Activated CD4-positive, alpha-beta T cell treated with anti-CD3 and anti-CD28 coated beads for 4 hours (primary cell): ENCODE results near the gene NKX2-4.
"Not testable (repeated sequence)": the region's sequence is repeated elsewhere in the genome, so short reads cannot be mapped to it uniquely, and the experiment has no call there.

ENCODE experiments used
- DNase-seq, 2 donors: peaks; one replicate each; pipeline ENCODE4 v3.0.0-alpha.2; 2020

Gene NKX2-4

DNA sequence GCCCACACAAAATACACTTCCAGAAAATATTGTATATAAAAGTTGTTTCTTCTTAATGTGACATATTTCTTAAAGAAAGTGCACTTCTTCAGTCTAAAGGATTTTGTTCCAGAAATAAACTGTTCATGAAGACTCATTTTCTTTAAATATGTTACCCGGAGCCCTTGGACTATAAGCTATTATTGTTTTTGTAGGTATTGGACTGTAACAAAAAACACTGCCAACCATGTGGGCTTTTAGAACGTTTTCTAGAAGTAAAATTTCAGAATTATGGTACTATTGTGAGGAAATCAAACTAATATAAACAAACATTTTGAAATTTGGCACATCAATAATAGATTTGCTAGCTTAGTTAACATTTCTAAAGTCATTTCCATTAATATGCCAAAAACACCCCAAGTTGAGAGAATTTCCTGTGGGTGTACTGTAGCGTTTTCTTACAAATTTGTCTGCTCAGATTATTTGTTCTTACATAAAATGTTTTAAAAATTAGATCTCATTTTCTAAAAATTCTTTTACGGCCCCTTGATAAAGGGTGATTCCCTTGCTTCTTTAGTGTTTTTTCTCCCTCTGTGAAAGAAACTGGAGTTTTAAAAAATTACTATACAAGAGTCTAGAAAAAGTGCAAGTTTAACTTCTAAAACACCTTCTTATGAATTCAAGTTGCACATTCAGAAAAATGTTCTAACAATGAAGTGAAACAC lies 3.4 kb downstream of the NKX2-4 start:
- DNase-seq: no peak

DNA sequence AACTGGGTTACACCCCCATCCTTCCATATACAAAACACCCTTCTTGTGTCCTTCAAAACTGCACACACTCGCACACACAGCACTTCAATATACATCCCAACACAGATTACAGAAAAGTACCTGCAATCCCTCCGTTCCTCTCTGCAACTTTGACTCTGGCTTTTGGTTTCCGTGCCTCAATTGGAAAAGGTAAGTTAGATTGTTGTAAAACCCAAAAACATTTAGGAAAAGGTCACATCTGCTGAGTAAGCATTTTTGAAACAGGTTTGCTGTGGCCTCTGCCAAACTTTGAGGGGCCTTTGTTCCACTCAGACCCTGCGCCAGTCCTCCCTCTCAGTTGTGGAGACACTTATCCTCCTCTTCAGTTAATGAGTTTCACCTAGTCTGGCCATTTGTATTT lies 4.2 kb downstream of the NKX2-4 start:
- DNase-seq: no peak

DNA sequence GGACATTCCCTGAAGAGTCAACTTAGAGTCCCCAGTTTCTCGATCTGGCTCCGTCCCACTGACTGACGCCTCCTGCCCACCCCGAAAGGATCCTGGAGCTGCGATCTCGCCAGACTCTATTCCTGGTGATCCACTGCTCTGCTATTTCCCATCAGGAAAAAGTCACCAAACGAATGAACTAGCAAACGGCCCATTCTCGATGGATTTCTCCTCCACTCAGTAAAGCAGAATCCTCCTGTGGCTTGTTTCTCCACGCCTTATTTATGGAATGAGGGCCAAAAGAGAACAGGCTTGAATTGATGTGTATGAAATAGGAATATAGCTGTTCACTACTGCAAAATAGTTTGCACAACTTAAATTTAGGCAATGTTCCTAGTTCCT lies 5.4 kb downstream of the NKX2-4 start:
- DNase-seq: no peak

DNA sequence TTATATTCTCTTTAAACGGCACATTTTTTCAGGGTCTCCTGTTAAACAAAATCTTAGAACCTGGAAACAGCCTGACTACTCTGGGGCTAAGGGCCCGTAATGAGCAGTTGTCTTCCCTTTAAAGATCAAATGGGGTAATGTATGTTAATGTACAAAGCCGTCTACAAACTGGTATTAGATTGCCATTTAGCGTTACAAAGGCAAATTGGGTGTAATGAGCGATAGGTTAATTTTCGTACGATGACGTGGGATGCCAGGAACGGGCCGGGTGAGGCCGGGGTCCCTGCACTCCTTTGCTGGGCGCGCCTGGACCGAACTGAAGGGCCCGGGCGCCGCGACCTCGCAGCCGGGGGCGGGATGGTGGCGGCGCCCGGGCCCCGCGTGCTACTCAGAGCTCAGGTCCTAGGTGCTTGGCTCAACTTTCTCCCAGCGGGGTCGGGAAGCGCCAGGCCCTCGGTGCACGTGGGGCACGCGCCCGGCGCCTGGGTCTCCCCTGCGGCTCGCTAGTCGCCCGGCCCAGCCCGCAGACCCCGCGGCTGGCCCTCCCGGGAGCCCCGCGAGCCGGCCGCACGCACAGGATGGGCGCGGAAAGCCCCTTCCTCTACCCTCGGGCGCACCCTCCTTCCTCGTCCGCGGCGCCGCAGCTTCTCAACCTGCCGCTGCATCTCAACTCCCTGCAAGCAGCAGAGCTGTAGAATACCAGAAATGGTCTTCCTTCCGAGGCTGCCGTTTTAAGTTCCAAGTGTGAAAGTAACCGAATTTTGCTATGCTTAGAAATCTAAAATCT lies 5.9 kb downstream of the NKX2-4 start:
- DNase-seq: no peak

DNA sequence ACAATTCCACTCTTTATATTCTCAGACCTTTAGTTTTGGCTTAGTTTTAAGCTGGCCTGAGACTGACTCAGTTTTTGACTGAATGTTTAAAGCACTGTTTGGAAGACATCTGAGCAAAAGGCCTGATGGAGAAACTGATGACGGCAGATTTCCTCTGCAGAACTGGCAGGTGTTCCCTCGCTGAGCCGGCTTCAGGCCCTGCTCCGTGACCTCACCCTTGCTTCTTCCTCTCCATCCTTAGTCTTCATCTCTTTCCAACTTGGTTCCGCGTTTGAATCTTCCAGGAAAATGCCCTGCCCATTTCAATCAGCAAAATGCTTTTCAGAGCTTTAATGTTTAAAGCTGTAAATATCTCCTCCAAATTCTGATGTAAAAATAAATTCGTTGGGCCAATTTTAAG lies 6.6 kb downstream of the NKX2-4 start:
- DNase-seq: no peak

DNA sequence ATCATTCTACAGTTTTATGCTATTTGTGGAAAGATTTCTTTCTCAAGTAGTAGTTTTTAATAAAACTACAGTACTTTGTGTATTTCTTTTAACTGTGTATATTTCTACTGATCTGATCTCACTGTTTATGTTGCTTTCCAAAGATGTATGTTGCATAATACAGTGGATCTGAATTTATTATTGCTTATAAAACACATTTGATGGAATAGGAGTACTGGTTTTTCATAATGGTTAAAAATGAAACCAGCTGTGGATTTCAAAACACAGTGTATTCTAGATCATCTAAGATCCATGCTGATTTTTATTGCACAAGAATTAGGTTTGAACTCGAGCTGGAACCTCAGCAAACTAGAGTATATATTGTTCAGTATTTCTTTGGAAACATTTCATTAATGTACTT lies 8.0 kb downstream of the NKX2-4 start:
- no peak for DNase-seq

DNA sequence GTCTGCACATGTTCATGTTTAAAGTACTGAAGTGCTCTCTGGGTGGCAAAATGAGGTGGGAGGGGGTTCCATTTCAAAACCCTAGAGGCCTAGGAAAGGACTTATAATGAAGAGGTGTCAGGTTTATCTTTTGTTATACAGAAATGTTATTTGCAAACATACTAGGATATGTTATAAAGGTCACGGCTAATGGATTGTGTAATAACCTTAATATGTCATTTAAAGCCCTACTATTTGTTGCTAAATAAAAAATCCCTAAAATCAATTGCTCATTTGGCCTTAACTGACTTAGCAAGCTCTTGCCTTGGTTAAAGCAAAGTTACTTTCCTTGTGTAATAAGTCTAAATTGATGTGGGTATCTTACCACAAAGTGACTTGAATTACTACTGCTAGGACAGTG lies 8.8 kb downstream of the NKX2-4 start:
- DNase-seq: no peak

DNA sequence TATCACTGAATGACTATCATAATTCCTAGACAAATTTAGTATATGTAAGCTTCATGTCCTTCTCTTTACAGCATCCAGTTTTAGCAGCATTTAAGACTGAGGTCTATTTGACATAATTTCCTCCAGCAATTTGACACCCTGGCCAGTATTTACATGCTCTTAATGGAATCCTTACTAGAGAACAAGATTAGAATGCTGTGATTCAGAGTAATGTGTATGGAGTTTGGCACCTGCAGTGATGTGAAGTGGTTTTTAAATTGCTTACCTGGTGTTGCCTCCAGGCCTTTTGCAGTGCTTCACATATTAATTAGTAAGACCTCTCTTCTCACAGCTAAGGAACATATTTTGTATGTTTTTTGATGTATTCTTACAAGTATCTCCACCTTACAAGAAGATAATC lies 9.8 kb downstream of the NKX2-4 start:
- DNase-seq: no peak

DNA sequence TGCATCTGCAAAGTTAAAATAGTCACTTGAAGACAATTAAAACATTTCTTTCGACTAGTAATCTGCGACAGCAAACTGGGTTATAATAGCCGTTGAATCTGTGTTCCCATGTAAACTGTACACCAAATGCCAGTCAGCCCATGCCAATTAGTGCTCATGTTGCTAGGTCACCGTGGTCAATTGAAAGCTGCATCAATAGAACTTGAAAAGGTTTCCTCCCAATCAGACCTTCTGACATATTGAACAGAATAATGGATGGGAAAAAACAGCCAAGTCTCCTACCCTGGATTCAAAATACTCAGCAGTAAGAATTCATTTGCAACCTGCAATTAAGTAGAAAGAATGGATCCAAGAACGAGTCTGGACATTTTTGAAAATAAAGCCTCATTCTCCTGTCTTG lies 11.2 kb downstream of the NKX2-4 start:
- DNase-seq: no peak

DNA sequence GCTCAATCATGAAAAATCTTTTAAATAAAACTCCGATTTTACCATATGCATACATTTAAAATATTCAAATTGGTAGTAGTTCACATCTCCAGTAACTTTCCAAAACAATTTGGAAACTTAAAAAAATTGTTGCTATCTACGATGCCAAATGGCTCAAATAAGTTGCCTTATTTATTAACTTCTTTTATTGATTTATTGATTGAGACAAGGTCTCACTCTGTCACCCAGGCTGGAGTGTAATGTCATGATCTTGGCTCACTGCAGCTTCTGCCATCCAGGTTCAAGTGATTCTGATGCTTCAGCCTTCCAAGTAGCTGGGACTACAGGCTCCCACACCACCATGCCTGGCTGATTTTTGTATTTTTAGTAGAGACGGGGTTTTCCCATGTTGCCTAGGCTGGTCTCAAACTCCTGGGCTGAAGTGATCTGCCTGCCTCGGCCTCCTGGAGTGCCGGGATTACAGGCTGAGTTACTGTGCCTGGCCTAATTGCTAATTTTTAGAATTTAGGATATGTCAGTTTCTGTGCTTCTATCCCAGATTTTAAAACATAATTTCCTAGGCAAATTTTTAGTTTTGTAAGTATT lies 12.9 kb downstream of the NKX2-4 start:
- DNase-seq: no peak

DNA sequence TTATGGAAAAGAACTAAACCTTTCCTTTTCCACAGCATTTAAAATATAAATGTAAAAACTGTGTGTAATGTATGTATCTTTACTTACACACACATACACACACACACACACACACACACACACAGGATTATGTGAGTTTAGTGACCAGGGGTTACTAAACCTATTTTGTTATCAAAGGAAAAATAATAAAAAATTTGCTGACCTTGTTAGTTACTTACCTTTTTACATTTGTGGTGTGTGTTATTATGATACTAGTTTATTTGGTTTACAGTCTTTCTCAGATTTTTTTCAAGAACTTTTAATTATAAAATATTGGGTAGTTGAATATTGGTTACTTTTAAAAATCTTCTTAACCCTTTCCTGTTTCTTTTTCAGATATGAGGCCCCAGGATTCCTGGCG lies 15.7 kb downstream of the NKX2-4 start:
- DNase-seq: no peak

DNA sequence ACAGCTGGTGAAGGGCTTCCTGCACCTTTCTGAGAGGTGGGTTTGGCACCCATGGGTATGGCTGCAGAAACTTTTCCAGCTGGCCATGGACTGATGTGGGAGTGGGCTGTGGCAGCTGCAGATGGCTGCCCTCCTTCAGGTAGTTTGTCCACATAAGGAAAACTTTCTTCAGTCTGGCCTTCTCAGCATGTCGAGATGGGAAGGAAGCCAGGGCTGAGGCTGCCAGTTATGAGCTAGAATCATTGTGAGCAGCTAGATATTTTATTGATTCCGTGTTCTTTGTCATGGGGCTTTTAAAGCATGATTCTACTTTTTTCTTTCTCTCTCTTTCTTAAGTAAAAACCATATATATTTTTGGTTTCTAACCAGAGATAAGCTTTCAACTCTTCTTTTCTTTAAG lies 16.6 kb downstream of the NKX2-4 start:
- no peak for DNase-seq

DNA sequence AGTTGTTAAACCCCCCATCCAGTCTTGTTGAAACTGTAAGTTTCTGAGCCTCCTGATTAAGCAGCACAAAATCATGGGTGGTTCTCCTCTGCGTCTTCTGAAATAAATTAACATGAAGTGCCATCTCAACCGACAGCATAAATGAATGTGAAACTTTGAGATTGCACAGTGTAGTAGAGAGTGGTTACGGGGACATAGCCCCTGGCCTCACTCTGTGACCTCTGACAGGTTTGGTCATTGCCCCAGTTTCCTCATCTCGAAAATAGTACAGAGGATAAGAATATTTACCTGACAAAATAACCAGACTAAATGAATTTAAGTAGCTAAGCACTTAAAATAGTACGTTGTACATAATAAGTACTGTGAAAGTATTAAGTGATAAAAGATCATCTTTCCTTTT lies 19.1 kb downstream of the NKX2-4 start:
- no peak for DNase-seq

DNA sequence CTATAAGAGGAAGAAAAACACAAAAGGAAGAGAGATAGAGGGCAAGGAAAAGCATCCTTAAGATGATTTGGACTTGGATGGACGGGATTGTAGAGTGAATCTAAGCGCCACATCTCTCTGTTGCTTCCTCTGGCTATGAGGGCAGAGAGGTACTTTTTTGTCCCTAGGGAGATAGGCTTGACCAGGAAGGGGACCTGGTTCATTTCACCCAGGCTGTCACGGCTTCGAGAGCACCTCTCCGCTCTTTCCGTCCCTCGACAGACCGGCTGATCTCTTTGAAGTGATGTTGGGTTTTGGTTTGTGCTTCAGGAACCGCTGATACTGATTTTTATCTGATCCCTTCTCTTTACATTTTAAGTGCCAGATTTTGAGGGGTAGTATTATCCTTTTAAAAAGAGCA lies 19.6 kb downstream of the NKX2-4 start:
- no peak for DNase-seq

DNA sequence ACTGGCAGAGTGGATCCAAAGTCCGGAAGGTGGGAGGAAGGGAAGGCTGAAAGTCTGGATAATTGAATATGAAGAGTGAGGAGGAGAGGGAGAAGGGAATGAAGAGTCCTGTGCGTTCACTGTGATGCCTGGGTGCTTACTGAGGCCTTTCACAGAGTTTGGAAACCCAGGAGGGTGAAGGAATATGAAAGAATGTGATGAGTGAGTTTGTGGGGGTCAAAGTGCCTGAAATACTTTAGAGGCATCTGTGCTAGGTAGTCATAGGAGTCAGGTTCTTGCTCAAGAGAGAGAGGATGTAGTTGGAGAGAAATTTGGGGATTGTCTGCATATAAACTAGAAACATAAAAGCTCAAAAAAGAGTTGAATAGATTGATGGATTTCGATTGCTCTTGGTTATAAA lies 20.7 kb downstream of the NKX2-4 start:
- no peak for DNase-seq

DNA sequence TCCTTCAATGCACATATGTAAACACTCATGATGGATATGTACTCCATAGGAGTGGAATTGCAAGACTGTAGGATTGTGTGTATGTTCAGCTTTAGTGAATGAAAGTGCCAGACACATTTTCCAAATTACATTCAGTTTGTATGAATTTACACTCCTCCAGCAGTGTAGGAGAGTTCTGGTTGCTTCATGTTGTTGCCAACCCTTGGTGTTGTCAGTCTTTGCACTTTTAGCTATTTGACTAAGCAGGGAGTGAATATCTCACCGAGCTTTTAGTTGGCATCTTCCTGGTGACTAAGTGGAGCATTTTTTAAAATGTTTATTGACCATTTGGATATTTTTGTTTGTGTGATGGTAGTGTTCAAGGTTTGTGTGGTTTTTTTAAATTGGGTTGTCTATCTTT lies 23.9 kb downstream of the NKX2-4 start:
- no peak for DNase-seq

DNA sequence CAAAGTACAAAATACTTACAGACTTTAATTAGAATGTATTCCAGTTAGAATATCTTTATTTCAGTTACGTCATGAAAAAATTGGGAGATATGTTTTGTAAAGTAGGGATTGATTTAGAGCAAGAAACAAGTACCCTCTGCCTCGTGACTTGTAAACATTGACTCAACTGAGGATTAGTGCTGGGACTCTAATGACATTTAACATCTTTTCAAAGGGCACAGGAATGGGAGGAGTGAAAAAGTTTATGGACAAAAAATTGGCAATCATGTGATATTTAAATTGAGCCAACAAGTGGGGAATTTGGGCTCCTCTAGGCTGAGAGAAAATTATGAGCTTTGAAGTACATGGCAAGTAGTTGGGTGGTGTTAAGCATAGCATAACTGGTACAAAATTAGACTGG lies 25.3 kb downstream of the NKX2-4 start:
- no peak for DNase-seq

DNA sequence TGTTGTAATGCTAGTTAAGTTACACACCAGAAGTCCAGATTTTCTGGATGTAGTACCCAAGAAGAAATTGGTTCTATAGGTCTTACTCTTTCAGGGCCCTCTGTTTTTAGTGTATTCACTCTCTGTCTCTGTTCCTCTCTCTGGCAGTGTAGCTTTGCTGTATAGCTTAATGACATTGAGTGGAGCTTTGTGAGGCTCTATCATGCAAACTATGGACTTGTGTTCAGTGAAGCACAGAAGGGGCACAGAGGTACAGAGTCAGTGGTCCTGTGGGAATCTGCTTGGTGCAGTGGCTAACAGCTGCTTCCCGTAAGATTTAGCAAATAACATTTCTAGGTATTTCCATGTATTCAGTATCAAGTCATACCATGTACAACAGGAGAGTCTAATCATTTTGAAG lies 26.1 kb downstream of the NKX2-4 start:
- no peak for DNase-seq

DNA sequence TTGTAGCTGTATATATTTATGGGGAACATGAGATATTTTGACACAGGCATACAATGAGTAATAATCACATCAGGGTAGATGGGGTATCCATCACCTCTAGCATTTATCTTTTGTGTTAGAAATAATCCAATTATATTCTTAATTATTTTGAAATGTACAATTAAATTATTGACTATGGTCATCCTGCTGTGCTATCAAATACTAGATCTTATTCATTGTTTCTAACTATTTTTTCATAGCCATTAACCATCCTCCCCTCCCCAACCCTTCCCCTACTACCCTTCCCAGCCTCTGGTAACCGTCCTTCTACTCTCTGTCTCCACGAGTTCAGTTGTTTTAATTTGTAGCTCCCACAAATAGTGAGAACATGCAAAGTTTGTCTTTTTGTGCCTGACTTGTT lies 28.5 kb downstream of the NKX2-4 start:
- no peak for DNase-seq

DNA sequence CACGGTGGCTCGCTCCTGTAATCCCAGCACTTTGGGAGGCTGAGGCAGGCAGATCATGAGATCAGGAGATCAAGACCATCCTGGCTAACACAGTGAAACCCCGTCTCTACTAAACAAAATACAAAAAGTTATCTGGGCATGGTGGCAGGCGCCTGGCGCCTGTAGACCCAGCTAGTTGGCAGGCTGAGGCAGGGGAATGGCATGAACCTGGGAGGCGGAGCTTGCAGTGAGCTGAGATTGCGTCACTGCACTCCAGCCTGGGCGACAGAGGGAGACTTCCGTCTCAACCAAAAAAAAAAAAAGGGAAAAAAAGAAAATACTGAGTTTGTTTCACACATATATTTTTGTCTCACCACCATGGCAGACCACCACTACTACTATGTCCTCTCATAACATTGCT lies 31.1 kb downstream of the NKX2-4 start:
- DNase-seq: not testable (repeated sequence)

DNA sequence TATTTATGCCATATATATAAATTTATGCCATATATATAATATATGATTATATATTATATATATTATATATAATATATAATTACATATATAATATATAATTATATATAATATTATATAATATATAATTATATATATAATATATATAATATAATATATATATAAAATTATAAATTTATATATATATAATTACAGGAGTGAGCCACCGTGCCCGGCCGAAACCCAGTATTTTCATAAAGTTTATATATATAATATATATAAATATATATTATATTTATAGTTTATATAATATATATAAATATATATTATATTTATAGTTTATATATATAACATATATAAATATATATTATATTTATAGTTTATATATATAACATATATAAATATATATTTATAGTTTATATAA lies 31.6 kb downstream of the NKX2-4 start:
- no peak for DNase-seq

DNA sequence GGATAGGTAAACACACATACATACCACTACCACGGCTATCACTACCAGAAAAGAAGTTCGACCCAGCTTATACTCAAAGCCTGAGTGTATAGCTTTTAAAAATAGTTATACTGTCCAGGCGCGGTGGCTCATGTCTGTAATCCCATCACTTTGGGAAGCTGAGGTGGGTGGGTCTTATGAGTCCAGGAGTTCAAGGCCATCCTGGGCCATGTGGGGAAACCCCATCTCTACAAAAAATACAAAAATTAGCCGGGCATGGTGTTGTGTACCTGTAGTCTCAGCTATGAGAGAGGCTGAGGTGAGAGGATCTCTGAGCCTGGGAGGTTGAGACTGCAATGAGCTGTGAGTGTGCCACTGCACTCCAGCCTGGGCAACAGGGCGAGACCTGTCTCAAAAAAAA lies 32.9 kb downstream of the NKX2-4 start:
- no peak for DNase-seq

DNA sequence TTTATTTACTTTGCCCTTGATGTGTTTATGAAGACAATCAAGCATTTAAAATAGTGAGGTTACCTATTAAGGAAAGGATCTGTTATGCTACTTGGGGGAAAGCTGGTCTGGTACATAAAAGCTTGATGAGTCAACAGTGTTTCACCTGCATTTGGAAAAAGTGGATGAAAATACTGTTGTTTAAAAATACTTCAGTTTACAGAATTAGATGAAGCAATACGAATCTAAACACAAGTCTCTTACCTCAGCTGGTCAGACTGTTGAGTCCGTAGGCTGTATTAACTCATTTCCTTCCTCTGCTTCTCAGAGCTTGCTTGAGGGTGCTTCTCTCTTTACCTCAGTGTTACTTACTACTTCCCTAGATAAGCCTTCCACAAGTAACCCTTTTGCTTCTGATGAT lies 36.1 kb downstream of the NKX2-4 start:
- DNase-seq: no peak

DNA sequence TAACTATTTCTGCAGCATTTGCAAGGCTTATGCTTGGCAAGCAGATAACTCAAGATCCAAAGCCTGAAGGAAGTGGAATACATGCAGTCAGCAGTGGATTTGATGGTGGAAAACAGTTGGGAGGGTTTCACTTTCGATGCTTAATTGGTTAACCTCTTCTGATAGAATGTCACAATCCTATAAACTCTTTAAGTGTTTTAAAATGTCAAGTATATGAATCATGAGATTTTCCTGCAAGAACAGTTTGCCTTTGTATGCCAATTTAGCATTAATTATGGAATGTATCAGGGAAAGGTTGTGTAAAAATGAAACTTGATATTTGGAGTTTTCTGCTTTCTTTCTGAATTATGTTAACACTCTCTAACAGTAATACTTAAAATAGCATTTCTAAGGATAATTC lies 36.6 kb downstream of the NKX2-4 start:
- DNase-seq: no peak

DNA sequence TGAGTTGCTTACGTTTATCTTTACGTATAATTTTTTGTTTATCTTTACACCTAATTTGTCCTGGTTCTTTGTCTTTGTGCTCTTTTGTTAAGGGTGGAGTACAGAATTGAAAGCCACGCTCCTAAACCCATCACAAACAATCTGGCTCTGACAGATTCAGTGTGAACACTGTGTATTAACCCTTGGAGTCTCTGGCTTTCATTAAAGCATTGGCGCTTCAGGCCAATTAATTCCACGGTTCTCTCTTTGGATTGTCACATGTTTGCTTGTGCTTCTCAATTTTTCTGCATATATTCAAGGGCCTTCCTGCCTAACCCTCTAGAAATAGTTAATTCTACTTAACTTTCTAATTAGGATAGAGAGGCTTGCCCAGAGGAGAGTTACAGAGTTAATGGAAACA lies 38.6 kb downstream of the NKX2-4 start:
- no peak for DNase-seq
